Mesothelial cell of epicardium (in vitro differentiated cells): ENCODE data around the gene MUCL3. TPM values are rescaled to one million over a fixed set of nuclear protein-coding genes. Genes with fewer than 3 reads are reported as not detected.
A peak's percentile ranks its signal among the peaks of the same experiment; 100 is the strongest.

ENCODE experiments used
- DNase-seq, 2 experiments: peaks; one replicate each; pipeline ENCODE4 v3.0.0; 2021; ENCODE audit warnings: low spot score in 2 of 2; ENCODE audit not compliant: unreplicated experiment in 2 of 2
- H3K27ac Mint-ChIP-seq: 2 replicates; pipeline ENCODE4 v1.8.0; 2021; ENCODE audit warnings: mixed read lengths
- H3K27me3 Mint-ChIP-seq: 2 replicates; pipeline ENCODE4 v1.8.0; 2021; ENCODE audit warnings: low read depth, mixed read lengths
- H3K36me3 Mint-ChIP-seq: 2 replicates; pipeline ENCODE4 v1.8.0; 2021; ENCODE audit warnings: mixed read lengths
- H3K4me1 Mint-ChIP-seq: 2 replicates; pipeline ENCODE4 v1.8.0; 2021; ENCODE audit warnings: mixed read lengths
- H3K4me3 Mint-ChIP-seq: 2 replicates; pipeline ENCODE4 v1.8.0; 2021; ENCODE audit warnings: mild to moderate bottlenecking, moderate library complexity, mixed read lengths
- H3K9me3 Mint-ChIP-seq: 2 replicates; pipeline ENCODE4 v1.8.0; 2021; ENCODE audit warnings: mixed read lengths
- CTCF ChIP-seq: fragments of 200-600 bp; sonication (generic); IDR thresholded peaks from one replicate; pipeline ENCODE4 v1.5.0; 2021; ENCODE audit warnings: antibody characterized with exemption; ENCODE audit not compliant: unreplicated experiment
- total RNA-seq: library from RNA; stranded (reverse); gene quantifications from 3 replicates; pipeline ENCODE4 v1.2.1, GENCODE V29; 2021

Gene MUCL3
- total RNA-seq, 1 donor from 2014 or later, result not detected

- peaks cover 24% of the 10 kb centered on the region for H3K4me1 Mint-ChIP-seq
- no peak for TF ChIP-seq CTCF
- H3K9me3 Mint-ChIP-seq, result no peaks in the 10 kb centered on the region
- H3K27ac Mint-ChIP-seq, result no peak overlapping the region
- H3K27me3 Mint-ChIP-seq, result no peaks in the 10 kb centered on the region
- H3K36me3 Mint-ChIP-seq, result no peaks in the 10 kb centered on the region
- no peak overlapping the region for H3K4me3 Mint-ChIP-seq
- no peak for DNase-seq
Measured at GRCh38 chr6:30979690-30980089, 38.9 kb downstream of the MUCL3 start.

- peak overlapping the region; percentile 48 for H3K4me3 Mint-ChIP-seq
- TF ChIP-seq CTCF, result no peak
- H3K9me3 Mint-ChIP-seq, result no peaks in the 10 kb centered on the region
- H3K4me1 Mint-ChIP-seq, result peaks cover 24% of the 10 kb centered on the region
- H3K27ac Mint-ChIP-seq, result peak overlapping the region; percentile 66
- no peaks in the 10 kb centered on the region for H3K36me3 Mint-ChIP-seq
- H3K27me3 Mint-ChIP-seq, result no peaks in the 10 kb centered on the region
- DNase-seq, result peak in 1 of 2 experiments; percentile 39
Measured at GRCh38 chr6:30981942-30982772, 41.4 kb downstream of the MUCL3 start.

GRCh38 chr6:30983439-30983838 lies 42.7 kb downstream of the MUCL3 start, which contains the start of gene MUC21:
MUC21 (plus strand) TSS chr6:30983718; CDS start chr6:30983959, 241 bp downstream.
- Mint-ChIP-seq H3K9me3 (no peaks in the 10 kb centered on the region), H3K27me3 (no peaks in the 10 kb centered on the region), H3K36me3 (no peaks in the 10 kb centered on the region), H3K4me3 (no peak within 1 kb of the TSS), H3K4me1 (peaks cover 27% of the 10 kb centered on the region), H3K27ac (peak within 1 kb of the TSS; percentile 66)
- no peak for TF ChIP-seq CTCF
- DNase-seq, result no peak

- Mint-ChIP-seq H3K4me3 (no peak overlapping the region), H3K27me3 (no peaks in the 10 kb centered on the region), H3K27ac (no peak overlapping the region), H3K9me3 (no peaks in the 10 kb centered on the region), H3K36me3 (no peaks in the 10 kb centered on the region), H3K4me1 (peaks cover 16% of the 10 kb centered on the region)
- no peak for TF ChIP-seq CTCF
- DNase-seq, result no peak
Measured at GRCh38 chr6:30985490-30985889, 44.7 kb downstream of the MUCL3 start.

GRCh38 chr6:30987304-30987703 lies 46.5 kb downstream of the MUCL3 start:
- Mint-ChIP-seq H3K4me1 (peaks cover 10% of the 10 kb centered on the region), H3K4me3 (no peak overlapping the region), H3K9me3 (peaks cover 3% of the 10 kb centered on the region), H3K36me3 (no peaks in the 10 kb centered on the region), H3K27ac (no peak overlapping the region), H3K27me3 (no peaks in the 10 kb centered on the region)
- no peak for TF ChIP-seq CTCF
- no peak for DNase-seq
